ENCODE measurements around the gene NCAM2. TPM values are rescaled to one million over a fixed set of nuclear protein-coding genes. Genes with fewer than 3 reads are reported as not detected.

The NCAM2 gene
- polyA plus RNA-seq, 1 experiment: 7.7 TPM

DNA sequence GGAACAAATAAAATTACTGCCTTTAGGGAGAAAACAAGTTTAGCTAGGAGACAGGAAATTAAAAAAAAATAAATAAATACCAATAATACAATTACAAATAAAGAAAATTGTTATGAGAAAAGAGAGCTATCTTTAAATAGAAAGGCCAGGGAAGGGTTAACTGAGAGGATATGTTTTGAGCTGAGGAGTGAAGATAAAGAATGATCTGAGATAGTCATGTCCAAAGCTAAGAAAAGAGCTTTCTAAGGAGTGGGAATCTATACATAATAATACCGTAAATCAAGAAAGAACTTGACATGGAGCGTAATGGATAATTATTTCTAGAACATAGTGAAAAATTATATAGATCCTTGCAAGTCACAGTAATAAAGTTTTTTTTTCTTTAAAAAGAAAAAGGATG lies 176.5 kb downstream of the NCAM2 start:
- Histone ChIP-seq H3K9me3 (ENCODE audit: control insufficient read depth, insufficient read depth, low read length) (no peaks in the 10 kb centered on the region), H3K27me3 (ENCODE audit: control insufficient read depth, insufficient read depth, low read length) (no peaks in the 10 kb centered on the region), H3K27ac (ENCODE audit: low read depth, low read length) (no peak overlapping the region), H3K4me3 (ENCODE audit: low read depth, low read length) (no peak overlapping the region)
- no peak for DNase-seq (ENCODE audit: low read depth, low spot score)
- POLR2A ChIA-PET: no interaction called here
- CTCF ChIA-PET: interaction anchor here (0.7 kb wide), 1 partner anchor 169 kb away, joined by 3 read pairs; no protein-coding TSS in a partner anchor
- TF ChIP-seq, protein P1, sequence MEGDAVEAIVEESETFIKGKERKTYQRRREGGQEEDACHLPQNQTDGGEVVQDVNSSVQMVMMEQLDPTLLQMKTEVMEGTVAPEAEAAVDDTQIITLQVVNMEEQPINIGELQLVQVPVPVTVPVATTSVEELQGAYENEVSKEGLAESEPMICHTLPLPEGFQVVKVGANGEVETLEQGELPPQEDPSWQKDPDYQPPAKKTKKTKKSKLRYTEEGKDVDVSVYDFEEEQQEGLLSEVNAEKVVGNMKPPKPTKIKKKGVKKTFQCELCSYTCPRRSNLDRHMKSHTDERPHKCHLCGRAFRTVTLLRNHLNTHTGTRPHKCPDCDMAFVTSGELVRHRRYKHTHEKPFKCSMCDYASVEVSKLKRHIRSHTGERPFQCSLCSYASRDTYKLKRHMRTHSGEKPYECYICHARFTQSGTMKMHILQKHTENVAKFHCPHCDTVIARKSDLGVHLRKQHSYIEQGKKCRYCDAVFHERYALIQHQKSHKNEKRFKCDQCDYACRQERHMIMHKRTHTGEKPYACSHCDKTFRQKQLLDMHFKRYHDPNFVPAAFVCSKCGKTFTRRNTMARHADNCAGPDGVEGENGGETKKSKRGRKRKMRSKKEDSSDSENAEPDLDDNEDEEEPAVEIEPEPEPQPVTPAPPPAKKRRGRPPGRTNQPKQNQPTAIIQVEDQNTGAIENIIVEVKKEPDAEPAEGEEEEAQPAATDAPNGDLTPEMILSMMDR (IDR thresholded peaks at IDR 0.05; ENCODE audit: low read depth, low read length): no peak

DNA sequence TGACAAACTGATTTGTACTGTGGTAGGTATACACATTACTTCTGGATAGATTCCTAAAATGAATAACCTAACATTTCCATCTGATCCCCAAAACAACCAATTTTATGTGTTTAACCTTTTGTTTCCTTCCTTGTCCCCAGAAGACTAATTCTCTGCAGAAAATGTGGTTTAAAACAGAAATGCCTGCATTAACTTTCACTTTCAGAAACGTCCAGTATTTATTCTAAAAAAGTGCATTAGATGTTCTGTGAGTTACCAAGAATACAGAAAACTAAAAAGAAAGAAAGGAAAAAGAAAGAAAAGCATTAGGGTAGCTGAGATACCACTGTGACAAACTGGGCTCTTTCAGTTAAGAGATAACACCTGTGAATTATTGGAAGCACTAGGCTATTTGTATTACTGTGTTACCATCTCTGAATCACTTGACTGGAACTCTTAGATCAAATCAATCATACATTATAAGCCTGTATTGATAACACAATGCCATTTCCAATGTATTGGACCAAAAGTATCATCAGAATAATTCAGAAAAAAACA lies 177.7 kb downstream of the NCAM2 start:
- Histone ChIP-seq H3K4me3 (ENCODE audit: low read depth, low read length) (peak overlapping the region; percentile 8), H3K9me3 (ENCODE audit: control insufficient read depth, insufficient read depth, low read length) (no peaks in the 10 kb centered on the region), H3K27me3 (ENCODE audit: control insufficient read depth, insufficient read depth, low read length) (no peaks in the 10 kb centered on the region), H3K27ac (ENCODE audit: low read depth, low read length) (no peak overlapping the region)
- no peak for DNase-seq (ENCODE audit: low read depth, low spot score)
- CTCF ChIA-PET: no interaction called here
- POLR2A ChIA-PET: no interaction called here
- TF ChIP-seq, protein P1 (IDR thresholded peaks at IDR 0.05; ENCODE audit: low read depth, low read length): no peak

DNA sequence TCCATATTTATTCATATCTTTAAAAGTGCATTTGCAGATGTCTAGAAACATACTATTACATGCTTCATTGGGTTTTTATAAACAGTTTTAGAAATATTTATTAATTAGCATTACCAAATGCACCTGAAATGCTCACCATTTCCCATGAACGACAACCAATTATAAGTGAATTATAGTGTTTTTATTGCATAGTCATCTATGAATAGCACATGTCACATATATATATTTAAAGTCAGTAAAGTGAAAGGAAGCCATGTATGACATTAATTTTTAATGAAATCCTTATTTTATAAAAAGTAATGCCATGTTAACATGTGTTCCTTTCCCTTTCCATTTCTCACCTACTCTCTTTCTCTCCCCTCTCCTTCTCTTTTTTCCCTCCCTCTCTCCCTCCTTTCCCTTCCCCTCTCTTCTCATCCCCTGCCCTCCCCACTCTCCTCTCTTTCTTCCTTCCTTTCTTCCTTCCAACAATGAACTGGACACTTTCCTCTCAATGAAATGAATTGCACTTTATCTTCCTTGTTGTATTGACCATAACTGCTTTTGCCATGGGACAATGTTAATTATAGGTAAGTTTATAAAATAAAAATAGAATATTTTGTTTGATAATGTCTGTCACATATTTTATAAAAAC lies 179.3 kb downstream of the NCAM2 start:
- ChIA-PET CTCF (no interaction called here), POLR2A (no interaction called here)

DNA sequence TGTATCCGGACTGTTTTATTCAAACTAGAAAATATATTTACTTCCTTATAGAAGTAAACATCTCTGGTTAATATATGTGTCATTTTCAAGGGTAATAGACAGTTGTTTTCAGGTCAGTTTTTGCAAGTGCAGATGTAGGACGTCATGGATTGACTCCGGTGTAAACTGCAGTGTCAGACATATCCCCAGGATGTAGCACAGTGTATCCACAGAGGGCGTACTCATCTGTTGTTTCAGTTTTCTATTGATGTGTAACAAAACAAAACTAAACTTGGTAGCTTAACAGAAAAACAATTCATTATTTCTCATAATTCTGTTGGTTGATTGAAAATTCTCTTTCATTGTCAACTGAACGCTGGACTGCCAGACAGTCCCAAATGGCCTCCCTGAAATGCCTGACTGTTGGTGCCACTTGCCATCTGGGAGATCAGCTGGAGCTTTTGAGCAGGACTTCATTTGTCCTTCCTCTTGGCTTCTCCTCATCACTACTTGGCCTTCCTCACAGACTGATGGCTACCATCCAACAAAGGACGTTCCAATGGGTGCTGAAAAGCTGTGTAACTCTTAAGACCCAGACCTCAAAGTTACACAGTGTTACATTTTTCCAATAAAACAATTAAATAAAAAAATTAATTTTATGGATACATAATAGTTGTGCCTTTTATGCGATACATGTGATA lies 181.6 kb downstream of the NCAM2 start:
- no peaks in the 10 kb centered on the region for H3K9me3 ChIP-seq (ENCODE audit: control insufficient read depth, insufficient read depth, low read length)
- TF ChIP-seq, protein P1 (IDR thresholded peaks at IDR 0.05; ENCODE audit: low read depth, low read length): no peak
- ChIA-PET CTCF (interaction anchor here (1.2 kb wide), 1 partner anchor 11 kb away, joined by 4 read pairs; no protein-coding TSS in a partner anchor), POLR2A (no interaction called here)
- no peak overlapping the region for H3K4me3 ChIP-seq (ENCODE audit: low read depth, low read length)
- no peak for DNase-seq (ENCODE audit: low read depth, low spot score)
- H3K27ac ChIP-seq (ENCODE audit: low read depth, low read length): no peak overlapping the region
- no peaks in the 10 kb centered on the region for H3K27me3 ChIP-seq (ENCODE audit: control insufficient read depth, insufficient read depth, low read length)

More for the DNA sequence above, 179.3 kb downstream of the NCAM2 start:
- Histone ChIP-seq H3K27me3 (ENCODE audit: control insufficient read depth, insufficient read depth, low read length) (no peaks in the 10 kb centered on the region), H3K9me3 (ENCODE audit: control insufficient read depth, insufficient read depth, low read length) (no peaks in the 10 kb centered on the region), H3K27ac (ENCODE audit: low read depth, low read length) (no peak overlapping the region), H3K4me3 (ENCODE audit: low read depth, low read length) (no peak overlapping the region)
- DNase-seq (ENCODE audit: low read depth, low spot score): no peak
- TF ChIP-seq, protein P1 (IDR thresholded peaks at IDR 0.05; ENCODE audit: low read depth, low read length): no peak

DNA sequence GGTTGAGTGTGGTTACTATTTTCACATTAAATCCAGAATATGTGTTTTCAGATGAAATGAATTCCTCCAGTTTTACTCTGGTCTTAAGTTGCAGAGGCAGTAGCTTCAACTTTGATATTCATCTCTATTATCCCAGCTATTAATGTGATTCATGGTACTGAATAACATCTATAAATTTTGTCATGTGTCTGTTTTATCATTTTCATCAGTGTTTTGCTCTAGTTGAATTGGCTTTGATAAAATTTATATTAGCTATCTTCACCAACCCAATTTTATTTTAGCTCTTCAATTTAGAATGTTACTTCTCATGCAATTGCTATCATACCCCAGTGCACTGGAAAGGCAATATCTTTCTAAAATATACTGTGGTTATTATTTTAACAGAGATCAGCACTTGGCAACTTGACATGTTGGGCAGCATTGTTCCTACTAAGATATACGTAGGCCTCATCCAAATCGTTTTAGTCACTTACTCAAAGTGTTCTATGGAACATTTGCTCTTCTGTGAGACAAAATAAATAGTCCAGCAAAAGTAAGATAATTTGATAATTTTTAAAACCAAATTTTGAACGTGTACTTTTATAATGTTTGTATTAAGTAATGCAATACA lies 184.3 kb downstream of the NCAM2 start:
- TF ChIP-seq, protein P1 (IDR thresholded peaks at IDR 0.05; ENCODE audit: low read depth, low read length): no peak
- POLR2A ChIA-PET: no interaction called here
- CTCF ChIA-PET: no interaction called here
- Histone ChIP-seq H3K27ac (ENCODE audit: low read depth, low read length) (no peak overlapping the region), H3K4me3 (ENCODE audit: low read depth, low read length) (no peak overlapping the region), H3K27me3 (ENCODE audit: control insufficient read depth, insufficient read depth, low read length) (no peaks in the 10 kb centered on the region), H3K9me3 (ENCODE audit: control insufficient read depth, insufficient read depth, low read length) (no peaks in the 10 kb centered on the region)
- no peak for DNase-seq (ENCODE audit: low read depth, low spot score)
